Aorta (tissue), 5 donors: ENCODE results near the gene LGALS8. TPM values are rescaled to one million over a fixed set of nuclear protein-coding genes. Genes with fewer than 3 reads are reported as not detected.
"Not testable (repeated sequence)": the region's sequence is repeated elsewhere in the genome, so short reads cannot be mapped to it uniquely, and the experiment has no call there.

Source experiments
- ATAC-seq: fragments of 200-7000 bp; cut with Tn5 transposase; one replicate; pipeline ENCODE4 v1.9.1; 2022; ENCODE audit warnings: moderate library complexity; ENCODE audit not compliant: low FRiP score
- DNase-seq, 2 donors: peaks; one replicate each; pipeline ENCODE4 v3.0.0-alpha.2; 2020
- H3K27ac ChIP-seq, 2 donors: one replicate each; pipeline ENCODE4 v1.5.1; 2013; ENCODE audit warnings: low read length in 2 of 2, mild to moderate bottlenecking in 2 of 2, moderate library complexity in 2 of 2, control low read depth in 1 of 2, inconsistent platforms in 1 of 2, low read depth in 1 of 2
- H3K27me3 ChIP-seq, 2 donors: one replicate each; pipeline ENCODE4 v1.6.1; 2013; ENCODE audit warnings: control low read depth in 1 of 2, low read length in 1 of 2, mild to moderate bottlenecking in 1 of 2, moderate library complexity in 1 of 2; ENCODE audit not compliant: insufficient read depth in 2 of 2, control insufficient read depth in 1 of 2
- H3K36me3 ChIP-seq, 2 donors: one replicate each; pipeline ENCODE4 v1.6.1; 2013; ENCODE audit warnings: control low read depth in 1 of 2, low read length in 1 of 2, mild to moderate bottlenecking in 1 of 2; ENCODE audit not compliant: insufficient read depth in 2 of 2, control insufficient read depth in 1 of 2
- H3K4me1 ChIP-seq, 2 donors: one replicate each; pipeline ENCODE4 v1.6.1; 2013; ENCODE audit warnings: low read length in 2 of 2, control low read depth in 1 of 2, mild to moderate bottlenecking in 1 of 2, moderate library complexity in 1 of 2; ENCODE audit not compliant: insufficient read depth in 2 of 2, control insufficient read depth in 1 of 2
- H3K4me3 ChIP-seq, 2 donors: one replicate each; pipeline ENCODE4 v1.5.1; 2013; ENCODE audit warnings: low read length in 2 of 2, control low read depth in 1 of 2, mild to moderate bottlenecking in 1 of 2
- H3K9me3 ChIP-seq: one replicate; pipeline ENCODE4 v1.6.1; 2013; ENCODE audit warnings: mild to moderate bottlenecking, low read length; ENCODE audit not compliant: control insufficient read depth
- WGBS, 2 donors: extraction: QIAGEN DNeasy Blood & Tissue Kit; methylation state at CpG; one replicate each; pipeline ENCODE4 v1.1.7; 2013; 5-methylcytosine and 5-hydroxymethylcytosine counted together
- intact Hi-C, 2 donors: fragments of 100-400 bp; cut with DNase I; formaldehyde crosslinking; loops; one replicate each; pipeline versions ENCODE4 v1.14.2 to v1.15.0; 2022
- polyA plus RNA-seq, 2 donors: library from polyadenylated mRNA; stranded (reverse); fragments of 200-250 nt; gene quantifications; one replicate each; pipeline ENCODE4 v1.2.3, GENCODE V29; 2013
- total RNA-seq, 2 donors: library from RNA; stranded (reverse); fragmentation: NEBNext Ultra II Directional; extraction: Animal tissue kit (Norgen Biotek cat#: 25700); gene quantifications; one replicate each; pipeline ENCODE4 v1.2.1, GENCODE V29; 2021
- donor health status: healthy with polysubstance abuse.
- donor health status: Bipolar disorder and iron deficiency.
- donor health status: DM: no; HTN: no; CAD: no.
- donor health status: DM: no; HTN: no; CAD: no.
- donor health status: DM: yes; HTN: yes; CAD: no.

Gene LGALS8
- total and polyA plus RNA-seq, 4 donors, result 13.6 to 75.5 (median 41.0) TPM

DNA sequence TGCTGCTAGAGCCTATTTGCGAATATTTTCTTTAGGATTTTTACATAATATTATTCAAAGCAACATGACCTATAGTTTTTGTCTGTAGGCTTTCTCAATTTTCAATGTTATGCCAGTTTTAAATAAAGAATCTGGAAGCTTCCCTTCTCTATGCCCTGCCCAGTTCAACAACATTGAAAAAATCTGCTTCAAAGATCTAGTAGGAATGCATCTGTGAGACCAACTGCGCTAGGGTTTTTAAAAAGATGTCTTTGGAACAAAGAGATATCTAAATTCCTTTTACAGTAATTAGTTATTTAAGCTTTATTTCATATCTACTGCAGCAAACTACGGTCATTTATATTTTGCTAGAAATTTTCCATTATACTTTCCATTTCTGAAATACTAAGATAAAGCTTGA lies 54.9 kb downstream of the LGALS8 start:
- Histone ChIP-seq H3K36me3 (peaks cover 6 to 13% of the 10 kb centered on the region in 2 donors), H3K4me3 (no peak overlapping the region), H3K27me3 (no peaks in the 10 kb centered on the region), H3K27ac (no peak overlapping the region), H3K4me1 (no peaks in the 10 kb centered on the region), H3K9me3 (no peaks in the 10 kb centered on the region)
- WGBS, 2 donors, result 96 to 97% methylated on average over 3 of the region's 3 CpGs
- intact Hi-C loops, result no loop called here
- DNase-seq, result no peak
- no peak for ATAC-seq

DNA sequence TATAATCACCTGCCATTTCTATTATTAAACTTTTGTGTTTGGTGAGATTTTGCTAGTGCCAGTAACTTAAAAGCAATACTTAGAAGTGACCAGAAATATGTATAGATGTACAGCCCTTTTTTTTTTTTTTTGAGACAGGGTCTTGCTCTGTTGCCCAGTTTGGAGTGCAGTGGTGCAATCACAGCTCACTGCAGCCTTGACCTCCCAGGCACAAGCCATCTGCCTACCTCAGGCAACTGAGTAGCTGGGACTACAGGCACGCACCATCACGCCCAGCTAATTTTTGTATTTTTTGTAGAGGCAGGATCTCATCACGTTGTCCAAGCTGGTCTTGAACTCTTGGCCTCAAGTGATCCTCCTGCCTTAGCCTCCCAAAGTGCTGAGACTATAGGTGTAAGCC lies 56.6 kb downstream of the LGALS8 start:
- 94 to 96% methylated on average over 3 of the region's 3 CpGs for WGBS, 2 donors
- H3K27ac ChIP-seq, H3K36me3 ChIP-seq, H3K4me3 ChIP-seq, H3K27me3 ChIP-seq, intact Hi-C loops, H3K9me3 ChIP-seq, H3K4me1 ChIP-seq, ATAC-seq, DNase-seq: not testable (repeated sequence)

DNA sequence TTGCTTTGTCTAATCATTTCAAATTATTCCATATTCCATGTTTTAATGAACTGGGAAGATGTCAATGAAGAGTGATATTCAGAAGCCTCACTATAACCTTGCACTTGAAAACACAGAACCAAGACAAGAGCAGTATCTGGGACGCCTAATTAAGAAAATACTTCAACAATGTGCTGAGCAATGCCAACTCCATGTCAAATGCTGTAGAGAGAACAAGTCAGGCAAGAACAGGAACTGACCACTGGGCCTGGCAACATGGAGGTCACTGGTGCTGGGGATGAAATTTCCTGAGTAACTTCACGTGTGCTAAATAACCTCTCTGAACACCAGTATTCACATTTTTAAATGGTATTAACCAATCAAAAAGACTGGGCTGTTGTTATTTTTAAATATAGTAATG lies 57.7 kb downstream of the LGALS8 start:
- H3K36me3 ChIP-seq, result peaks cover 4 to 6% of the 10 kb centered on the region in 2 donors
- no peak overlapping the region for H3K27ac ChIP-seq
- intact Hi-C loops, result no loop called here
- H3K27me3 ChIP-seq, result no peaks in the 10 kb centered on the region
- ATAC-seq (no peak), DNase-seq (no peak)
- no peaks in the 10 kb centered on the region for H3K4me1 ChIP-seq
- WGBS, 2 donors, result 82 to 86% methylated on average over 2 of the region's 2 CpGs
- H3K4me3 ChIP-seq, result no peak overlapping the region
- H3K9me3 ChIP-seq, result no peaks in the 10 kb centered on the region

DNA sequence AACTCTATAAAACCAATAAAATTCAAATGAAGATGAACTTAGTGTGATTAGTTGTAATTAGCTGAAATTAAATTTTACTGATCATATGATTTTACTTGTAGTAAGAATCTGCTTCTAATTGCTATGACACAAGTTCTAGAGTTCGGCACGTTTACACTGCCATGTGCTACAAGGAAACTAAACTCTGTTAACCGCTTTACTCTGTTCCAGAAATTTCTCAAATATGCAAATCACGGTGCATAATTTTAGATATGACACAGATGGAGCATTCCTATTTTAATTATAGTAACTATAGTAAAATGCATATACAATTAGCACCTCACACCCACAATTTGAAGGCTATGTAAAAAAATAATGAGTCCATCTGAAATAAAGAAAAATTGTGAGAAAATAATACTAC lies 65.7 kb downstream of the LGALS8 start:
- no peak overlapping the region for H3K4me3 ChIP-seq

DNA sequence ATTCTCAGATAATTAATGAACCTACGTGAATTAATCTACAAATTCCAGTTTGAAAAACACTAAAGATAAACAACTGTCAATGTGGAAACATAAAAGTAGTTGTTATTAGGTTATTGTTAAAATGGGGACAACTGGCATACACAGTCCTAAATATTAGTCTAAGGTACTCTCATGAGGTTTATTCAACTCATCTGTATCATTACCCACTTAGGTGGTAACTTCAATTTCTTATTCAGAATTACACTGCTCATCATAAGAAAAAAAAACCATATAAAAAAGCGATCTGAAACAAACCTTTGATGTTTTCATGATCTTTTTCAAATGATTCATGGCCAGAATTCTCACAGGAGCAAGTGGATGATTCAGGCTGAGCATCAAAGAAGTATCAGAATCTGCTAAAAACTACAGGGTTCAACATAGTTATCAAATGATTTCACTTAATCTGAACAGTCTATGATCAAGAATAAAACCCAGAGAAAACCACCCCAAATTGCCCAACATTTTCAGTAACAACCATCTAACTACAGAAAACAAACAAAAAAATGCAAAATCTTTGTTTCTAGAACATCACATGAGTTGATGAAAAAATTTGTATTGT lies 66.9 kb downstream of the LGALS8 start:
- H3K36me3 ChIP-seq, result peaks cover 2 to 4% of the 10 kb centered on the region in 2 donors
- ATAC-seq, result no peak
- no peak for DNase-seq
- no peaks in the 10 kb centered on the region for H3K27me3 ChIP-seq
- H3K27ac ChIP-seq, result no peak overlapping the region
- 88 to 92% methylated on average over 2 of the region's 2 CpGs for WGBS, 2 donors
- no peaks in the 10 kb centered on the region for H3K4me1 ChIP-seq
- H3K4me3 ChIP-seq, result no peak overlapping the region
- H3K9me3 ChIP-seq, result no peaks in the 10 kb centered on the region
- intact Hi-C loops, result no loop called here

More for the DNA sequence above, 65.7 kb downstream of the LGALS8 start:
- Histone ChIP-seq H3K27me3 (no peaks in the 10 kb centered on the region), H3K4me1 (no peaks in the 10 kb centered on the region), H3K36me3 (peaks cover 2 to 7% of the 10 kb centered on the region in 2 donors), H3K27ac (no peak overlapping the region), H3K9me3 (no peaks in the 10 kb centered on the region)
- 93 to 94% methylated on average over 4 of the region's 4 CpGs for WGBS, 2 donors
- intact Hi-C loops, result no loop called here
- ATAC-seq (no peak), DNase-seq (no peak)

DNA sequence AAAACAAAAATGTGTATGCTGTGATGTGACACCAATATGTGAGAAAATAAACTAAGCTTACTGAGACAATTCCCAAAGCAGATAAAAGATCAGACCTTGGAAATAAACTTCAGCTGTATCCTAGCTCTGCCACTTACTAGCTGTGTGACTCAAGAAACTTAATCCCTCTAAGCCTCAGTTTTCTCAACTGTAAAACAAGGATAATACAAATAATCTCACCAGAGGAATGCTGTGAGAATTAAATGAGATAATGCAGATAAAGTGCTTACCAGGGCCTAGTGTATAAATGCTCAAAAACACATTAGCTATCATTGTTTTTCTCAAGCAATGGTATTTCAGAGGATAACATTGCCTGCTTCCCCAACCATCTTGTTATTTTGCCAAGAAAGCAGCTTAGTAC lies 78.4 kb downstream of the LGALS8 start:
- DNase-seq (no peak), ATAC-seq (no peak)
- H3K9me3 ChIP-seq, result no peaks in the 10 kb centered on the region
- no peaks in the 10 kb centered on the region for H3K4me1 ChIP-seq
- intact Hi-C loops, result loop anchor here in 1 of 2 donors (10.0 kb wide), 1 partner anchor 83 kb away; the partner anchor contains the start of gene ACTN2
- no peaks in the 10 kb centered on the region for H3K27me3 ChIP-seq
- no peak overlapping the region for H3K4me3 ChIP-seq
- no peaks in the 10 kb centered on the region for H3K36me3 ChIP-seq
- H3K27ac ChIP-seq, result no peak overlapping the region

Other genes with a start within 250 kb of the LGALS8 start
- 10 to 100 TPM in 1 of 2 donors, 1 to 10 TPM in 1; 9.6 to 12.9 TPM for gene ERO1B, start 242.0 kb upstream of the LGALS8 start, total RNA-seq
- 1 to 10 TPM; 1.9 to 8.9 TPM for gene ERO1B, start 242.0 kb upstream of the LGALS8 start, polyA plus RNA-seq
- gene EDARADD, start 129.7 kb upstream of the LGALS8 start, total RNA-seq, result under 1 TPM; 0.27 to 0.58 TPM
- under 1 TPM; 0.25 to 0.59 TPM for gene EDARADD, start 129.7 kb upstream of the LGALS8 start, polyA plus RNA-seq
- 10 to 100 TPM; 28.2 to 34.9 TPM for gene HEATR1, start 80.5 kb downstream of the LGALS8 start, total RNA-seq
- gene HEATR1, start 80.5 kb downstream of the LGALS8 start, polyA plus RNA-seq, result 1 to 10 TPM; 1.6 to 4.6 TPM
- 10 to 100 TPM; 15.7 to 40.5 TPM for gene ACTN2, start 162.5 kb downstream of the LGALS8 start, total RNA-seq
- 10 to 100 TPM in 1 of 2 donors, 1 to 10 TPM in 1; 3.0 to 40.1 TPM for gene ACTN2, start 162.5 kb downstream of the LGALS8 start, polyA plus RNA-seq